Measurements from ENCODE around the gene CCR2. TPM values are rescaled to one million over a fixed set of nuclear protein-coding genes. Genes with fewer than 3 reads are reported as not detected.
"Not testable (repeated sequence)": the region's sequence is repeated elsewhere in the genome, so short reads cannot be mapped to it uniquely, and the experiment has no call there.

The CCR2 gene
- total RNA-seq, 1 experiment from 2014 or later, result not detected

- DNase-seq (ENCODE audit: low read depth, low spot score), result no peak
- in situ Hi-C loops (cut with HindIII; ENCODE audit: low pct_unique_long_range_greater_than_20kb, low sequenced_read_pairs), result no loop called here
Measured at GRCh38 chr3:46369675-46370132, 15.8 kb downstream of the CCR2 start.

GRCh38 chr3:46370839-46371518 is 17.1 kb downstream of the CCR2 start, which contains the start of gene CCR5:
Gene CCR5 (plus strand): TSS chr3:46370946. CDS start chr3:46372903, 1,957 bp downstream.
- DNase-seq (ENCODE audit: low read depth, low spot score), result no peak
- in situ Hi-C loops (cut with HindIII; ENCODE audit: low pct_unique_long_range_greater_than_20kb, low sequenced_read_pairs), result no loop called here

- in situ Hi-C loops (cut with HindIII; ENCODE audit: low pct_unique_long_range_greater_than_20kb, low sequenced_read_pairs), result no loop called here
- DNase-seq (ENCODE audit: low read depth, low spot score), result no peak
Measured at GRCh38 chr3:46371519-46372340, 17.8 kb downstream of the CCR2 start.

- in situ Hi-C loops (cut with HindIII; ENCODE audit: low pct_unique_long_range_greater_than_20kb, low sequenced_read_pairs), result no loop called here
Measured at GRCh38 chr3:46372492-46373359, 18.8 kb downstream of the CCR2 start.

GRCh38 chr3:46374755-46375154 is 20.8 kb downstream of the CCR2 start:
- DNase-seq (ENCODE audit: low read depth, low spot score), result no peak
- in situ Hi-C loops (cut with HindIII; ENCODE audit: low pct_unique_long_range_greater_than_20kb, low sequenced_read_pairs), result no loop called here

More at GRCh38 chr3:46372492-46373359, 18.8 kb downstream of the CCR2 start:
- DNase-seq (ENCODE audit: low read depth, low spot score), result peak; percentile 56

- in situ Hi-C loops (cut with HindIII; ENCODE audit: low pct_unique_long_range_greater_than_20kb, low sequenced_read_pairs), result no loop called here
- no peak for DNase-seq (ENCODE audit: low read depth, low spot score)
Measured at GRCh38 chr3:46375218-46375617, 21.3 kb downstream of the CCR2 start.

- no peak for DNase-seq (ENCODE audit: low read depth, low spot score)
- in situ Hi-C loops (cut with HindIII; ENCODE audit: low pct_unique_long_range_greater_than_20kb, low sequenced_read_pairs), result no loop called here
Measured at GRCh38 chr3:46375814-46376213, 21.9 kb downstream of the CCR2 start.

- DNase-seq (ENCODE audit: low read depth, low spot score), result peak; percentile 82
- in situ Hi-C loops (cut with HindIII; ENCODE audit: low pct_unique_long_range_greater_than_20kb, low sequenced_read_pairs), result no loop called here
Measured at GRCh38 chr3:46378426-46378942, 24.6 kb downstream of the CCR2 start.

- in situ Hi-C loops (cut with HindIII; ENCODE audit: low pct_unique_long_range_greater_than_20kb, low sequenced_read_pairs), result no loop called here
- DNase-seq (ENCODE audit: low read depth, low spot score), result no peak
Measured at GRCh38 chr3:46380471-46381221, 26.7 kb downstream of the CCR2 start.

- no peak for DNase-seq (ENCODE audit: low read depth, low spot score)
- in situ Hi-C loops (cut with HindIII; ENCODE audit: low pct_unique_long_range_greater_than_20kb, low sequenced_read_pairs), result no loop called here
Measured at GRCh38 chr3:46381625-46382024, 27.7 kb downstream of the CCR2 start.

GRCh38 chr3:46383211-46383950 is 29.5 kb downstream of the CCR2 start:
- no peak for DNase-seq (ENCODE audit: low read depth, low spot score)
- in situ Hi-C loops (cut with HindIII; ENCODE audit: low pct_unique_long_range_greater_than_20kb, low sequenced_read_pairs), result no loop called here

- DNase-seq (ENCODE audit: low read depth, low spot score), result no peak
- in situ Hi-C loops (cut with HindIII; ENCODE audit: low pct_unique_long_range_greater_than_20kb, low sequenced_read_pairs), result no loop called here
Measured at GRCh38 chr3:46383951-46384330, 30.0 kb downstream of the CCR2 start.

GRCh38 chr3:46386205-46386604 is 32.3 kb downstream of the CCR2 start:
- peak; percentile 47 for DNase-seq (ENCODE audit: low read depth, low spot score)
- in situ Hi-C loops (cut with HindIII; ENCODE audit: low pct_unique_long_range_greater_than_20kb, low sequenced_read_pairs), result no loop called here

- in situ Hi-C loops (cut with HindIII; ENCODE audit: low pct_unique_long_range_greater_than_20kb, low sequenced_read_pairs); DNase-seq (ENCODE audit: low read depth, low spot score): not testable (repeated sequence)
Measured at GRCh38 chr3:46388847-46389246, 34.9 kb downstream of the CCR2 start.

GRCh38 chr3:46389306-46389705 is 35.4 kb downstream of the CCR2 start:
- DNase-seq (ENCODE audit: low read depth, low spot score), result no peak
- in situ Hi-C loops (cut with HindIII; ENCODE audit: low pct_unique_long_range_greater_than_20kb, low sequenced_read_pairs), result no loop called here

- DNase-seq (ENCODE audit: low read depth, low spot score); in situ Hi-C loops (cut with HindIII; ENCODE audit: low pct_unique_long_range_greater_than_20kb, low sequenced_read_pairs): not testable (repeated sequence)
Measured at GRCh38 chr3:46391526-46391925, 37.6 kb downstream of the CCR2 start.
